Stimulated activated CD4-positive, alpha-beta T cell treated with anti-CD3 and anti-CD28 coated beads, Interleukin-2, amount 100 ng/mL, for 24 hours (primary cell): ENCODE results near the gene SAT1.
"Not testable (repeated sequence)": the region's sequence is repeated elsewhere in the genome, so short reads cannot be mapped to it uniquely, and the experiment has no call there.

Experiments
- DNase-seq, 2 donors: peaks; one replicate each; pipeline ENCODE4 v3.0.0-alpha.2; 2020

Gene SAT1

DNA sequence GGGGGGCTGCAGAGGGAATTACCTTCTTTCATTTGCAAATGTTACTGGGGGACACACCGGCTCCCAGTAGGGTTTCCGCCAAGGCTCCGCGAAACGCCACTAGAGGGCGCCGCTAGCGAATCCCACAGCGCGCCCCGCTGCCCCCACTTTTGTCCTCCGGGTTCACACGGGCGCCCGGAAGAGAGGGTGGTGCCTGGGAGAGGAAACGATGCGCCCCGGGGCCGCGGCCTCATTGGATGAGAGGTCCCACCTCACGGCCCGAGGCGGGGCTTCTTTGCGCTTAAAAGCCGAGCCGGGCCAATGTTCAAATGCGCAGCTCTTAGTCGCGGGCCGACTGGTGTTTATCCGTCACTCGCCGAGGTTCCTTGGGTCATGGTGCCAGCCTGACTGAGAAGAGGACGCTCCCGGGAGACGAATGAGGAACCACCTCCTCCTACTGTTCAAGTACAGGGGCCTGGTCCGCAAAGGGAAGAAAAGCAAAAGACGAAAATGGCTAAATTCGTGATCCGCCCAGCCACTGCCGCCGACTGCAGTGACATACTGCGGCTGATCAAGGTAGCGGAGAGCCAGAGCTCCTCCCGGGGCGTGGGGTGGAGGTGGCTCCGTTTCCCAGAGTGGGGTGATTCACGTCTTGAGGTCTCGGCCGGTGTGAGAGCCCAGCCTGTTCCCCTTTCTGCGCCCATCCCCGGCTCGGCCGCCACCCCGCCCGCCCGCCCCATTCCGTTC is at the start of gene SAT1:
TSS of gene SAT1 (plus strand) at position 311 of the 726 bp plus-strand sequence. CDS start at position 490, 179 bp downstream.
- DNase-seq: peak; percentile 91 to 92

GRCh38 chrX:23736030-23736429 is 46.9 kb upstream of the SAT1 start:
- no peak for DNase-seq

DNA sequence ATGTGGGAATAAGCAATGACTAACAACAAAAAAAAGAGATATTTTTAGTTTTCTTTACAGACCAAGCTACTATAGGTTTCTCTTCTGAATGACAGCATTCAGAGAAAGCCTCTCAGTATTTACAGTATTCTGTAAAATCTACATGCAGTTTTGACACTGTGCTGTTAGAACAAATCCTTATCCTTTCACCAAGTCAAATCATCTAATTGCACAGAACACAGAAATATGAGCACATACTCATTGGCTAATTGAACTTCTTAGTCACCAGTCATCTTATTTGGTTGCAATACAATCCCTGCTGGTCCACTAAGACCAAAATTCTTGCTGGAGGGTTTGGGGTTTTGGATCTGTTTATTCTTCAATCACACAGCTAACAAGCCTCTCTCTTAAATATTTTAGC is 45.6 kb upstream of the SAT1 start:
- no peak for DNase-seq

DNA sequence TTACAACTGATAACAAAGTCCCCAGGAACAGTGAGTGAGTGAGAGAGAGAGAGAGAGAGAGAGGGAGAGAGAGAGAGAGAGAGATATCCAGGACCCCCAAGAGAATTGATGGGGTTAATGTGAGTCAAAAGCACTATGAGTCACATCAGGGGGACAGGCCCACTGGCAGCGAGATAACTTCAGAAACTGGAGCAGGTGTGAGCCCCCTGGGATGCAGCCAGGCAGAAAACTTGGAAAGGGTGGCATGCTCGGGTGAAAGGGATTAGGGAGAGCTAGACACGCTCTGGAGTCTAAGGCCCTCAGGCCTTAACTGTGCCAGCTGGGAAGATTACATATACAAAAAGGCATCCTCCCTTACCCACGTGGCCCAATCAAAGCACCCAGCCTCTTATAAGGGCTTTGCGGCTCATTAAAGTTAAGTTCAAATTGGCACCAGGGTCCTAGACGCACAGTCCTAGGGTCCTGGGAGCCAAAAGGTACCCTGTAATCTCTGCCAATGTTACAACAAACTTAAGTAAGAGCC is 40.7 kb upstream of the SAT1 start:
- DNase-seq: peak in 1 of 2 donors; percentile 16

- DNase-seq: peak; percentile 69 to 74
These were observed 40.0 kb upstream of the SAT1 start, which contains the start of gene ACOT9 for GRCh38 chrX:23742697-23743622. TSS of gene ACOT9 (minus strand) at chrX:23743276. CDS start at chrX:23743144, 132 bp downstream.

DNA sequence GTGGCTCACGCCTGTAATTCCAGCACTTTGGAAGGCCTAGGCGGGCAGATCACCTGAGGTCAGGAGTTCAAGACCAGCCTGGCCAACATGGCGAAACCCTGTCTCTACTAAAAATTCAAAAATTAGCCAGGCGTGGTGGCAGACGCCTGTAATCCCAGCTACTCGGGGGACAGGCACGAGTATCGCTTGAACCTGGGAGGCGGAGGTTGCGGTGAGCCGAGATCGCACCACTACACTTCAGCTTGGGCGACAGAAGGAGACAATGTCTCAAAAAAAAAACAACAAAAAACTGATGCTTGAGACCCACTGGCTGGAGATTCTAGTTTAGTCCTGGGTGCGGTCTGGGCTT is 39.4 kb upstream of the SAT1 start:
- not testable (repeated sequence) for DNase-seq

DNA sequence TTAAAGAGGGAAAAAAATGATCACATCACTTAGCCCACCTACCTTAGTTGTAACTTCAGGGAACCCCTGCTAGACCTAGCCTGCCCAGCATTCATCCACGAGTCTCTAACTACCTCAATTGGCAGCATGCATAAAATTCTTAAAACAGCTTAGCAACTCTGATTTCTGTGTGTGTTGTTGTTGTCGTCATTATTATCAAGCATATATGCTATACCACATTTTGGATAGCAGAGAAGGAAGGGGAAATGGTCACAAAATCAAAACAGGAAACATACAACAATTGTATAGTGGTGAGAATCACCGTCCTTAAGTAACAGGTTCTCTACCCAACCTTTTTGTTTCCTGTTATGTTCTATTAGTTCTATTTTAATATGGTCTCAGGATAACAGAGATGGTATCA is 37.2 kb upstream of the SAT1 start:
- DNase-seq: no peak

GRCh38 chrX:23749129-23749528 is 33.8 kb upstream of the SAT1 start:
- DNase-seq: no peak

GRCh38 chrX:23749576-23749975 is 33.4 kb upstream of the SAT1 start:
- DNase-seq: no peak

DNA sequence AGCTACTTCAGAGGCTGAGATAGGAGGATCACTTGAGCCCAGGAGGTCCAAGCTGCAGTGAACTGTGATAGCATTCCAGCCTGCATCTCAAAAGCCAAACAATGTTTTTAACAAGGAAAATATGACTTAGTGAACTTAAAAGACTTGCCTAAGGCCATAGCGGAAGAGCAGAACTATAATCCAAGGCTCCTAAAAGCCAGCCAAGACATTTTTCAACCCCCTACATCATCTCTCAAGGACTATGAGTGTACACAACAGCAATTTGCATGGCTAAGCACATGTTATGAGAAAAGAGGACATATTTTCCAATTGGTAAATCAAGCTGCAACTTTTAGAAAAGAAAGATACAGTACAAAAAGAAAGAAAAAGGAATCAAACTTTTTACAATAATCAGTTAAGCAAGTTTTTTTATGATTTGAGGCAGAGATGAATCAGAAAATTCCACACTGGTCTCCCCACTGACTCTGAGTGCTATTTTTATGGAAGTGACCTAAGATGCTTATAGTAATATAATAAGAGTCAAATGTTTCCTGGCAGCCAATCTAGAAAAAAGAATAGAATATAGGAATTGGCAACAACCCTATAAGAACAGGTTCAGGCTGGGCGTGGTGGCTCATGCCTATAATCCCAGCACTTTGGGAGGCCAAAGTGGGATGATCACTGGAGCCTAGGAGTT is 30.1 kb upstream of the SAT1 start:
- DNase-seq: no peak

GRCh38 chrX:23754664-23755063 is 28.3 kb upstream of the SAT1 start:
- no peak for DNase-seq

GRCh38 chrX:23756165-23756564 is 26.8 kb upstream of the SAT1 start:
- DNase-seq: peak; percentile 48 to 60

DNA sequence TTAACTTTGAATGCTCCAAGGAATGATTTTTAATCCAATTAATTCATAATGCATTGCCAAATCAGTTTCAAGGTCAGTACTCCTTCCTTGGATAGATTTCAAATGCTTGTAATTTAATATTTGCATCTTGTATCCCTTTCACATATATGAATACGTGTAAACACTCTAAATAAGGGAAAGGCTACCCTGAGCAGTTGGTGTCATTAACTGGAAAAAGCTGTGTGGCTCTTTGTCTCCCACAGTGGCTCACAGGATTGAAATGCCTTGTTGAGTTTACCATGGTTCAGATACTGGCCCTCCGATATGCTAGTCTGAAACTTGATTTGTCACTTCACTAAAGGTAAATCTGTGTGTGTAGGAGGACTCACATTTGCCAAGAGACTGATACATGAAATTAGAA is 23.2 kb upstream of the SAT1 start:
- DNase-seq: no peak

GRCh38 chrX:23764188-23764984 is 18.6 kb upstream of the SAT1 start:
- no peak for DNase-seq

GRCh38 chrX:23765449-23765848 is 17.5 kb upstream of the SAT1 start:
- DNase-seq: no peak

GRCh38 chrX:23765868-23766267 is 17.1 kb upstream of the SAT1 start:
- DNase-seq: no peak

DNA sequence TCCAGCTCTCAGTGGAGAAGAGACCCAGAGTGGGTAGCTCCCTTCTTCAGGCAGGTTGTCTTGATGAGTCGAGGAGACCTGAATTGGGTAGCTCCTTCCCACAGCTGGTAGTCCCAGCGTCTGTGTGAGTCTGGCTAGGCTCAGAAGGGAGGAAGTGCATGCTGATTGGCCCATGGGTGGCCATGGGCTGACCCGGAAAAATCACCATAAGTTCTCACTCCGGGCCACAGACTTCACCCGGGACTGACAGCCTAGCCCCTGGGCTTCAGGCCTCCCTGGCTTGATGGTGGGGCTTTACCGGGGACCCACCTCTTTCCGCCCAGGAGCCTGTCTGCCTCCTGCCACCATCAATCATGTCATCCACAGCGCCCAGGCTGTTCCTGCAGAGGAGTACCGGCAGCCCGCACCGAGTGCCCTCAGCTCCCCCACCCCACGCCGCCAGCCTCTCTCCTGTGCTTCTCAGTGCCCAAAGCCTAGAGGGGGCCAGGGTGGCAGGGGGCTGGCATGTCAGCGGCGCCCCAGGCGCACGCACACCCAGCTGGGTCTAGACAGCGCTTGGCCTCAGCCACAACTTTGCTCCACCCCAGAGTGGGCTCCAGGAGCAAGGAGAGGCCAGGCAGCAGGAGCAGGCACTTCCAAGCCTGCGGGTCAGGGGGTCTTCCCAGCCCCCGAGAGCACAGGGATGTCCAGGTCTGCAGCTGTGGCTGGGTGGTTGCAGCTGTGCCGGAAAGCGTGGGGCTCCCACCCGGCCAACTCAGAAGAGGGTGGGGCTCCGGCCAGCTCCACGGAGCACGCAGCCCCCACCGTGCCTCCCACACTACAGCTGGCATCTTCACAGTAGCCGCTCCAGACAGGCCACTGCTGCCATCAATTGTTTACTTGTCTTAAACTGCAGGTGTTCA is 16.1 kb upstream of the SAT1 start:
- no peak for DNase-seq

DNA sequence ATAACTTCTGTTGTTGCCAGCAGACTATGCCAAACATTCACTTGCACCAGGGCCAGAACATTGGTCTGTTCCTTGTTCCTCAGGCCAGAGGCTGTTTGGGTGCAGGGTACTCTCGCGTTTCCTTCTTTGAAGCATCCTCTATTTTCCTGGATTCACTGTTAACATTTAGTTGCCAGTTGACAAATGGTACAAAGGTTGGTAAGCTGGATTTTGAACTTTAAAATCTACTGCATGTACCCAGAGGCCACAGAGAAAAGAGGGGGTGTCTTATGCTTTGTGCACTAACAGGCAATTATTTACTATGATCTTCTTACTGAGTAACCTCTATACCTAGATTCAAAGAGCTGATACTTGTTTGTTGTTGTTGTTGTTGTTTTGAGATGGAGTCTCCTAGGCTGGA is 12.8 kb upstream of the SAT1 start:
- no peak for DNase-seq

DNA sequence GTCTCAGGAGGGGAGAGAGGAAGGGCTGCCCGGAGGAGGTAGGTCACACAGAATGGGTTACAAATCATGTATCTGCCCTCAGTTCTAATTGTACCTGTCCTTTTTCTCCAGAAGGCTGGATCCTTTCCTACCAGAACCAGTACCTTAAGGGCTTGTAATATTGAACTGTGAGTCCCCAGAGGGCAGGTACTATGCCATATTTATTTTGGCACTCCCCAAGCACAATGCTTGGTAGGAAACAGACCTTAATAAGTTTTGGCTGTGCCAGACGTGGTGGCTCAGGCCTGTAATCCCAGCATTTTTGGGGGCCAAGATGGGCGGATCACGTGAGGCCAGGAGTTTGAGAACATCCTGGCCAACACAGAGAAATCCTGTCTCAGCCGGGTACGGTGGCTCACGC is 11.9 kb upstream of the SAT1 start:
- not testable (repeated sequence) for DNase-seq

GRCh38 chrX:23773601-23774175 is 9.3 kb upstream of the SAT1 start:
- peak in 1 of 2 donors; percentile 17 for DNase-seq

DNA sequence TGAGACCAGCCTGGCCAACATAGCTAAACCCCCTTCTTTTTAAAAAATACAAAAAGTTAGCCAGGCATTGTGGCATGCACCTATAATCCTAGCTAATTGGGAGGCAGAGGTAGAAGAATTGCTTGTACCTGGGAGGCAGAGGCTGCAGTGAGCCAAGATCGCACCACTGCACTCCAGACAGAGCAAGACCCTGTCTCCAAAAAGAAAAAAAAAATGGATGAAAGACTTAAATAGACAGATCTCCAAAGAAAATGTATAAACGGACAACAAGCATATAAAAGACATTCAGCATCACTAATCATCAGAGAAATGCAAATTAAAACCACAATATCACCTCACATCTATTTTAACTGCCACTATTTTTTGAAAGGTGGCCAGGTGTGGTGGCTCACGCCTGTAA is 6.6 kb upstream of the SAT1 start:
- DNase-seq: no peak
